NCI-H2107 (cell line): ENCODE data around the gene PCGF3.
"Not testable (repeated sequence)": the region's sequence is repeated elsewhere in the genome, so short reads cannot be mapped to it uniquely, and the experiment has no call there.

ENCODE experiments used
- DNase-seq: peaks from one replicate; lab custom pipeline; 2025; lab: John Stamatoyannopoulos, UW

The PCGF3 gene

GRCh38 chr4:725391-726234, 20.0 kb downstream of the PCGF3 start:
- no peak for DNase-seq

DNA sequence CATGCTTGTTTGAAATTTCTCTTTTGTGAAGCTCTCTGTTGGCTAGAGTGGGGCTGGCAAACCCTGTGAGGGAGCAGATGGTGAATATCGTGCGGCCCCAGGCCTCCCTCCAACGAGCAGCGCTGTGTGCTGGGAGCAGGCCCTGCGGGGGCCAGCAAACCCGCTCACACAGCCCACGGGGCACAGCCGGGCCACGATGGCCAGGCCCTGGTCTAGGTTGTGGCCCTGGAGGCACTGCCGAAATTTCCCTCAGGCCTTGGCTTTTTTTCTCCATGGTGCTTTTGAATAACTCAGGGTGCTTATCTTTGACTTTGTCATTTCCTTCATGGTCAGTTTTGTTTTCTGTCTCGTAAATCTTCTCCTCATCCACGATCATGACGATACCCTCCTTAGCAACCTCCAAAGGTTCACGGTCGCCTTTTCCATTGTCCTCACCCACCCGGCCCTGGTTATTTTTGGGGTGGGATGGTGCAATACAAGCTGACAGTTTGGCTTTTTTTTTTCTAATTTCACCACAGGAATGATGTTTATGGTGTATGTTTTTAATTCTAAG, 20.7 kb downstream of the PCGF3 start:
- no peak for DNase-seq

DNA sequence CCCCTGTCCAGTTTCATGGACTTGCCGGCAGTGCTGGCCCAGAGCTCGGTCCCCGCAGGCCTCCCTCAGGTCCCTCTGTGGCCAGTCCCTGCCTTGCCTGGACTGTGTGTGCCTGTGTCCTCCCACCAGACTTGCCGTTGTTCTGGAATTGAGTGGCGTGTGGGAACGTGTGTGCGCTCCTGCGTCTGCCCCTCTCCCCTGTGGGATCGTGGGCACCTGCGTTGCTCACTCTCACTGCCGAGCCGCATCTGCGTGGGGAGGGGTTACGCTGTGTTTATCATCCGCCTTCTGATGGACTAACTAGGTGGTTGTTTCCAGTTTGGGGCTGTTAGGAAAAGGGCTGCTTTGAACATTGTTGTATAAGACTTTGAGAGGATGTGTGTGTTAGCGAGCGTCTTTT, 21.2 kb downstream of the PCGF3 start:
- no peak for DNase-seq

- no peak for DNase-seq
These were observed 21.9 kb downstream of the PCGF3 start for GRCh38 chr4:727576-727975.

DNA sequence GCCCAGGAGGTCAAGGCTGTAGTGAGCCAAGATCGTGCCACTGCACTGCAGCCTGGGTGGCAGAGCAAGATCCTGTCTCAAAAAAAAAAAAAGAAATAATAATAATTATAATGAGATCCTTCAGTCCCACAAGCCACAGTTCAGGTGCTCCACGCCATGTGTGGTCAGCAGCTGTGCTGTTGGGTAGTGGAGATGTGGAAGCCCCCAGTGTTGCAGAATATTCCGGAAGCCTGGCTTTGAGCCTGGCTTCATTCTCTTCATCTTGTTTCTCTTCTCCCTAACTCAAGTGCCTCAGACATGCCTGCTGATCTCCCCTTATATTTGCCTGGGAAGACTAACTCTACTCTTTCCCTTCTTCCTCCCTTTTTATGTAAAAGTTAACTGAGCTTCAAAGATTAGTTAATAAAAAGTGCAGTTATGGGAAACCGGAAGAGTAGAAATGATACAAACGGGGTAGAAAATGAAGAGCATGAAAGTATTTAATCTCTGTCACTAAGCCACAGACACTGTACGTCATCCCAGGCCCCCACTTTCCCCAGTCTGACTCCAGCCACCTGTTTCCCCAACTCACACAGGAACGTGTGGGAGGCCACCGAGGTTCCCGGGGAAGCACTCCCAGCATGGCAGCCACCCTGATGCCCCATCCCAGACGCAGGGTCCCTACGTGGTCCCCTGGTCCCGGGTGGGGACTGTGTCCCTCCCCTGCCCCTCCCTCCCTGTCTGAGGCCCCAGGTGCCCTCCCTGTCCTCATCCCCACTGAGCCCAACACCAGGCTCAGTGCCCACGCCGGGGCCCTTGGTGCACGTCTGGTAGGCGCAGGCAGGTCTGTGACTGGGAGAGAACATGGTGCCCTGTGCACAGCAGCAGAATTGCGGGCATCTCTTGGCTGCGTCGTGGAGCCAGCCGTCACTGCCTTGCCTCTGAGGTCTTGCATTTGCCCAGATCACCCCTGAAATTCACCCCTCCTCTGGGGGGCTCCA, 24.0 kb downstream of the PCGF3 start:
- DNase-seq: no peak

DNA sequence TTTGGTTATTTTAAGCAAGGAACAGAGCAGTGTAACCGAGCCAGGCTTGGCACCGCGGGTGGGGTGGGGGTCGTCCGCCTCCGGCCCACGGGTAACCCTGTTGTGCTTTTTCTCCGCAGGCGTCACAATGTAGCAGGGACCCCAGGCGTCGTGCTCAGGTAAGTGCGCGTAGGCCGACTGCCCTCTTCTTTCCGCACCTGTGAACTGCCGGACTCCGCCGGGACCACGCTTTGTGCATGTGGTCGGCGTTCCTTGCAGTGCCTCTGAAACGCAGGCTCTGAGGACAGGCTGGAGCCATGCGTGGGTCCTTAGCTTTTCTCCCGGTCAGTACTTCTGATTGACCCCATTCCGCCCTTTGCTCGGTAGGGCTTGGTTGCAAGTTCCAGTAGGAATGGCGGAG, 24.9 kb downstream of the PCGF3 start:
- no peak for DNase-seq

DNA sequence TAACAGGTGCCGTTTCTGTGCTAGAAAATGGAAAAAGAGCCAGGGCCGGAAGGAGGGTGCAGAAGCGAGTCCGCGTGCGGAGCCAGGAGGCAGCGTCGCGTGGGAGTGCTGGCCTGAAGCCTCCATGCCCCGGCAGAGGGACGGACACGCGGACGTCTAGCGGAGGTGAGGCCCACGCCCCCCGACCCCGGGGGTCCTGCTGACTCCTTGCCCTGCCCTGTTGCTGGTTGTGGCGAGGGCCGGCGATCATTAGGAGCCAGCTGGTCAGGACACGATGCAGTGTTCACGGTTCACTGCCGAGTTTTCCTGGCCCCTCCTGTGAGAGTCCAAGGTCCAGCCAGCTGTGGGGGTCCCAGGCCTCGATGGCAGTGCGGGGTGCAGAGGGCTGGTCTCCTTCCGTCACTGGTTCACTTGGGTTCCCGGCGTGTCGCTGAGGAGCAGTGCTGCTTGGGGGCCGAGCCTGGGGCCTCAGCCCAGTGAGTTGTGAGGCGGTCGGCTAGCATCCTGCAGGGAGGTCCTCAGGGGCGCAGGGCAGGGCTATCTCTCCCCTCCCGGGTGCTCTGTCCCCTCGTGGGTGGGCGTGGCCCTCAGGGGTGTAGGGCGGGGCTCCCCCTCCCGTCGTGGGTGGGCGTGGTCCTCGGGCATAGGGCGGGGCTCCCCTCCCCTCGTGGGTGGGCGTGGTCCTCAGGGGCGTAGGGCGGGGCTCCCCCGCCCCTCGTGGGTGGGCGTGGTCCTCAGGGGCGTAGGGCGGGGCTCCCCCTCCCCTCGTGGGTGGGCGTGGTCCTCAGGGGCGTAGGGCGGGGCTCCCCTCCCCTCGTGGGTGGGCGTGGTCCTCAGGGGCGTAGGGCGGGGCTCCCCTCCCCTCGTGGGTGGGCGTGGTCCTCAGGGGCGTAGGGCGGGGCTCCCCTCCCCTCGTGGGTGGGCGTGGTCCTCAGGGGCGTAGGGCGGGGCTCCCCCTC, 25.6 kb downstream of the PCGF3 start:
- DNase-seq: not testable (repeated sequence)

GRCh38 chr4:731954-732353, 26.3 kb downstream of the PCGF3 start:
- not testable (repeated sequence) for DNase-seq

- DNase-seq: no peak
These were observed 26.9 kb downstream of the PCGF3 start for GRCh38 chr4:732486-732885.

DNA sequence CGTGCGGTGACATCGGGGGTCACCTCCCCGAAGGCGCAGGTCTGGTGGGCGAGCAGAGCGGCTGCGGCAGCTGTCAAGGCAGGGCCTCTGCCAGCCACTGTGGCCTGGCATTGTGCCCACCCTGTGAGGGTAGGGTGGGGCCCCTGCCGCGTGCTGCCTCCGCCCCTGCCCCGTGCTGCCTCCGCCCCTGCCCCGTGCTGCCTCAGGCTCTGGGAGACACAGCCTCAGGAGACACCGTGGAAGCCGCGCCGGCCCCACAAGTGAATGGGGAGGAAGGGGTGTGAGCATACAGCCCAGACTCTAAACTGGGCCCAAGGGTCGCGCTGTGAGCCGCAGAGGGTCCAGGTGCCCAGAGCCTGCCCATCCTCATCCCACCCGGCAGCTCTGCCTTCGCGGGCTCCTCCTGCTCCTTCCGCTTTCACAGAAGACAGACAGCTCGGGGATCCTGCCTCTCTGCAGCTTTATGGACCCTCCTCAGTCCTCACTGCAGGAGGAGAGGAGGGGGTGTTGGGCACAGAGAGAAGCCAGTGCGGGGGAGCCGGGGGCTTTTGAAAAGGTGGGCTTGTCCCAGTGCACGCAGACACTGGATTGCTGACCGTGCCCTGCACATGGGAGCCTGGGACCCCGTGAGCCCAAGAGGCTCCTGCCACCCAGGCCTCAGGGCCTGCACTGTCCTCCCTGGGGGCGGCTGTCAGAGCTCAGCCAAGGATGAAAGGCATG, 27.4 kb downstream of the PCGF3 start:
- DNase-seq: no peak

- DNase-seq: no peak
These were observed 28.0 kb downstream of the PCGF3 start for GRCh38 chr4:733631-733980.

- DNase-seq: no peak
These were observed 28.4 kb downstream of the PCGF3 start for GRCh38 chr4:734075-734474.

- no peak for DNase-seq
These were observed 29.3 kb downstream of the PCGF3 start for GRCh38 chr4:734951-735350.

DNA sequence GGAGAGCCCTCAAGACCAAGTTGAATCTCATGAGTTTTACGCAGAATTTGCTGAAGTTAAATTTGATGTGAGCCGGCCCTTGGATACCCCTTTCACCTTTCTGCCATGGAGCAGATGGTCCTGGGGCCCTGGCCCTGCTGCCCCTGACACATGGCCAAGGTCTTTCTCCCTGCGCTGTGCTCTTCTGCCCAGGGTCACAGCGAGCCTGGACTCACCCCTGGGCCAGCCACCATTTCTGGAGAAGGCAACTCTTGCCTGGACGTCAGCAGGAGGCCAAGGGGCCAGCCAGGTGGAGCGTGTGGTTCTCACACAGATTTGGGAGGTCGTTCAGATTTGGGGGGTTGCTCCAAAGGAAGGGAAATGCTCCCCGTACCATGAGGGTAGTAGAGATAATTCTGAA, 30.0 kb downstream of the PCGF3 start:
- no peak for DNase-seq

DNA sequence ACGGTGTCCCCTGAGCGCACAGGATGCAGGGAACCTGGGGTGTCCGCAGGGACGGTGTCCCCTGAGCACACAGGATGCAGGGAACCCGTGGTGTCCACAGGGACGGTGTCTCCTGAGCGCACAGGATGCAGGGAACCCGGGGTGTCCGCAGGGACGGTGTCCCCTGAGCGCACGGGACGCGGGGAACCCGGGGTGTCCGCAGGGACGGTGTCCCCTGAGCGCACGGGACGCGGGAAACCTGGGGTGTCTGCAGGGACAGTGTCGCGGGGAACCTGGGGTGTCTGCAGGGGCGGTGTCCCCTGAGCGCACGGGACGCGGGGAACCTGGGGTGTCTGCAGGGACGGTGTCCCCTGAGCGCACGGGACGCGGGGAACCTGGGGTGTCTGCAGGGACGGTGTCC, 30.9 kb downstream of the PCGF3 start:
- DNase-seq: not testable (repeated sequence)

GRCh38 chr4:738781-739280, 33.2 kb downstream of the PCGF3 start:
- no peak for DNase-seq

- DNase-seq: no peak
These were observed 33.9 kb downstream of the PCGF3 start for GRCh38 chr4:739569-739968.

GRCh38 chr4:740011-740410, 34.4 kb downstream of the PCGF3 start:
- no peak for DNase-seq

- DNase-seq: no peak
These were observed 35.1 kb downstream of the PCGF3 start for GRCh38 chr4:740656-741282.

GRCh38 chr4:742096-742741, 36.6 kb downstream of the PCGF3 start:
- DNase-seq: no peak
